ENCODE data around the gene CLSTN2. TPM values are rescaled to one million over a fixed set of nuclear protein-coding genes. Genes with fewer than 3 reads are reported as not detected.

CLSTN2 gene
- total and polyA plus RNA-seq, 2 of the 8 experiments (the other 6 are each of a cell fraction or from before 2014, with no cell fraction given): 0.39 to 0.52 TPM

GRCh38 chr3:140216249-140216648, 281.3 kb downstream of the CLSTN2 start:
- DNase-seq (ENCODE audit: low read depth in 1 of 2, low spot score in 2 of 2) (no peak), FAIRE-seq (no peak)
- H2AFZ ChIP-seq (ENCODE audit: low read length): no peak overlapping the region
- no peak overlapping the region for H2BK120ac ChIP-seq (replicated peaks; ENCODE audit: low read depth, low read length)
- H4K91ac ChIP-seq (replicated peaks; ENCODE audit: insufficient read length, low read length): no peak overlapping the region
- no peak overlapping the region for H2BK15ac ChIP-seq (ENCODE audit: low read length)
- CTCF ChIA-PET (ENCODE audit: partially characterized antibody): interaction anchor here (0.6 to 4.5 kb wide), 7 partner anchors 10 to 316 kb away, joined by 3 to 24 read pairs (median 4); no protein-coding TSS in a partner anchor
- no peak overlapping the region for H3K9ac ChIP-seq (replicated peaks in 1 of 4; ENCODE audit: extremely low read depth in 1 of 4, low read depth in 3 of 4, low read length in 3 of 4)
- no peaks in the 10 kb centered on the region for H3K23me2 ChIP-seq (ENCODE audit: low read depth, low read length)
- H2BK20ac ChIP-seq (ENCODE audit: low read length): peak overlapping the region; percentile 22; the same call in 1 of the 2 replicates
- no peak overlapping the region for H2BK5ac ChIP-seq (ENCODE audit: low read depth, low read length)
- no peak overlapping the region for H3K18ac ChIP-seq (ENCODE audit: extremely low read depth, low read length)
- H3K79me1 ChIP-seq (ENCODE audit: low read depth, low read length): no peaks in the 10 kb centered on the region
- H4K8ac ChIP-seq (ENCODE audit: extremely low read depth, insufficient read depth, low read length): no peak overlapping the region
- H3K23ac ChIP-seq (ENCODE audit: insufficient read length): no peak overlapping the region
- H3K56ac ChIP-seq (replicated peaks; ENCODE audit: insufficient read length, low read depth, low read length): no peak overlapping the region
- peaks cover 0 to 3% (median 0%) of the 10 kb centered on the region in 4 experiments; a peak in 1 of 7 replicates for H3K4me1 ChIP-seq (replicated peaks in 1 of 4; ENCODE audit: control insufficient read depth in 3 of 4, insufficient read depth in 4 of 4, low read length in 3 of 4)
- H3K36me3 ChIP-seq (ENCODE audit: control insufficient read depth in 2 of 4, insufficient read depth in 4 of 4, low read length in 3 of 4): no peaks in the 10 kb centered on the region
- H4K5ac ChIP-seq (ENCODE audit: insufficient read length, low read depth, low read length): no peak overlapping the region
- H3K79me2 ChIP-seq (ENCODE audit: control insufficient read depth in 1 of 2, insufficient read depth in 2 of 2, low read length in 2 of 2): no peaks in the 10 kb centered on the region
- H3K9me3 ChIP-seq (ENCODE audit: insufficient read depth in 2 of 2, low read depth in 1 of 2, low read length in 1 of 2): peaks cover 6 to 10% of the 10 kb centered on the region in 2 experiments
- no peak overlapping the region for H3K14ac ChIP-seq (ENCODE audit: insufficient read length)
- H2BK12ac ChIP-seq (ENCODE audit: low read depth, low read length): no peak overlapping the region
- WGBS, 2 experiments (ENCODE audit: extremely low coverage in 1 of 2, insufficient coverage in 1 of 2, insufficient read length in 1 of 2, insufficient replicate concordance in 2 of 2, low coverage in 1 of 2, low lambda C conversion rate in 2 of 2, missing lambda C conversion rate in 1 of 2): 79% methylated on average over 6 of the region's 6 CpGs; no CpG with 5 or more reads in 1 of the 2 experiments
- H3K4ac ChIP-seq (replicated peaks; ENCODE audit: insufficient read length, low read depth, low read length): no peak overlapping the region
- TF ChIP-seq RNF2 (IDR thresholded peaks at IDR 0.05; ENCODE audit: borderline replicate concordance, low read depth, low read length, missing control alignments, poor library complexity, severe bottlenecking) (no peak), CREB1 (IDR thresholded peaks at IDR 0.05) (no peak), HDAC6 (IDR thresholded peaks at IDR 0.05; ENCODE audit: low read depth, low read length) (no peak), PHF8 (conservative IDR thresholded peaks at IDR 0.05; ENCODE audit: low read depth, low read length) (no peak), TCF12 (IDR thresholded peaks at IDR 0.05; ENCODE audit: low read depth, low read length) (no peak), RAD21 (IDR thresholded peaks at IDR 0.05 in 1 of 2, conservative IDR thresholded peaks at IDR 0.05 in 1 of 2; ENCODE audit: low read depth in 2 of 2, low read length in 2 of 2) (0 out of 4 replicates have a peak, but pooled peaks of 1 of the 2 experiments have one; percentile 3)
- TF ChIP-seq, protein P1, sequence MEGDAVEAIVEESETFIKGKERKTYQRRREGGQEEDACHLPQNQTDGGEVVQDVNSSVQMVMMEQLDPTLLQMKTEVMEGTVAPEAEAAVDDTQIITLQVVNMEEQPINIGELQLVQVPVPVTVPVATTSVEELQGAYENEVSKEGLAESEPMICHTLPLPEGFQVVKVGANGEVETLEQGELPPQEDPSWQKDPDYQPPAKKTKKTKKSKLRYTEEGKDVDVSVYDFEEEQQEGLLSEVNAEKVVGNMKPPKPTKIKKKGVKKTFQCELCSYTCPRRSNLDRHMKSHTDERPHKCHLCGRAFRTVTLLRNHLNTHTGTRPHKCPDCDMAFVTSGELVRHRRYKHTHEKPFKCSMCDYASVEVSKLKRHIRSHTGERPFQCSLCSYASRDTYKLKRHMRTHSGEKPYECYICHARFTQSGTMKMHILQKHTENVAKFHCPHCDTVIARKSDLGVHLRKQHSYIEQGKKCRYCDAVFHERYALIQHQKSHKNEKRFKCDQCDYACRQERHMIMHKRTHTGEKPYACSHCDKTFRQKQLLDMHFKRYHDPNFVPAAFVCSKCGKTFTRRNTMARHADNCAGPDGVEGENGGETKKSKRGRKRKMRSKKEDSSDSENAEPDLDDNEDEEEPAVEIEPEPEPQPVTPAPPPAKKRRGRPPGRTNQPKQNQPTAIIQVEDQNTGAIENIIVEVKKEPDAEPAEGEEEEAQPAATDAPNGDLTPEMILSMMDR (IDR thresholded peaks at IDR 0.05; ENCODE audit: control extremely low read depth in 1 of 3, insufficient read depth in 1 of 3, low read depth in 1 of 3, low read length in 3 of 3): peak in 2 of 3 experiments; percentile 34 to 47; a peak in 2 of 4 replicates
- TF ChIP-seq, protein P2, sequence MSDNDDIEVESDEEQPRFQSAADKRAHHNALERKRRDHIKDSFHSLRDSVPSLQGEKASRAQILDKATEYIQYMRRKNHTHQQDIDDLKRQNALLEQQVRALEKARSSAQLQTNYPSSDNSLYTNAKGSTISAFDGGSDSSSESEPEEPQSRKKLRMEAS (IDR thresholded peaks at IDR 0.05): no peak
- no peak overlapping the region for H3K27ac ChIP-seq (ENCODE audit: low read depth, low read length)
- no peaks in the 10 kb centered on the region for H4K20me1 ChIP-seq (replicated peaks in 1 of 2; ENCODE audit: control insufficient read depth in 1 of 2, insufficient read depth in 2 of 2, low read length in 2 of 2)
- POLR2A ChIA-PET (ENCODE audit: partially characterized antibody): no interaction called here
- H2AK5ac ChIP-seq (ENCODE audit: low read depth, low read length): no peak overlapping the region
- H3K4me2 ChIP-seq (ENCODE audit: insufficient read depth in 1 of 2, low read depth in 2 of 2, low read length in 2 of 2): no peak overlapping the region
- no peaks in the 10 kb centered on the region for H3K27me3 ChIP-seq (replicated peaks in 1 of 4; ENCODE audit: control insufficient read depth in 3 of 4, extremely low read depth in 1 of 4, insufficient read depth in 3 of 4, low read length in 3 of 4)
- no peak overlapping the region for H3K4me3 ChIP-seq (ENCODE audit: extremely low read depth in 1 of 4, insufficient read depth in 2 of 4, low read depth in 3 of 4, low read length in 4 of 4)

All from H1 (cell line).